ENCODE results near the gene TBX4. TPM values are rescaled to one million over a fixed set of nuclear protein-coding genes. Genes with fewer than 3 reads are reported as not detected.

Gene TBX4
- total RNA-seq, 1 donor from 2014 or later = 0.05 TPM

DNA sequence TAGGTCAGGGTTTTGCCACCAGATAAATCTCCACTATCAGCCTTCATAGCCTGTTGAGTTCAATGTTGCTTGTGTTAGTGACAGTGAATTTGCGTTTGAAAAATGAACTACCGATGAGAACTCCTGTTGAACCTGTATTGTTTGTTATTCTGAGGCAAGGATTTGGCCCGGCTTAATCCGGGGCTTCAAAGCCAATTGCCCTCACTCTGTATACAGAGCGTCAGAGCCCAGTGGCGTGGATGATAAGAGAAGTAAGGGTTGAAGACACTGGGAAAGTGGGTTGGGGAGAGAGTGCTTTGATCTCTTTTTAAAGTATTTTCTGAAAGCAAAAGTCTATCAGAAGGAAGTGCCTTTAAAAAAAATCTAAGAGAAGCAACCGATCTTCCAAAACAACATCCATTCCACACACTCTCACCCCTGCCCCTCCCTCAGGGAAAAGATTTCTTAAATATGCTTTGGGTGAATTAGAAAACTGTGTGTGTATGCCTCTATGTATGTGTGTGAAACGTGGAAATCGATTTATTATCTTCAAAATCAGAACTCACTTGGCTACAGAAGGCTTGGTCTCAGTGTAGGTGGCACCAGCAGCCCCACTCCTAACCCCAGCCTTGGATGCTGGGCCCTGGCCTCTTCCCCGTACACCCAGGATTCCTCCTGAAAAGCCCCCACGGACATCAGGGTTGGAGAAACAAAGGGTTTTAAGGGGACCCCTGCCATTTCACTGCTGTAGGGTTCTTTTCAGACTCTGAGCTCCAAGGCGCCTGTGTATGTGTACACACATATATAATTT, 8.8 kb downstream of the TBX4 start:
- intact Hi-C loops (cut with DNase I) = no loop called here
- no peak for DNase-seq (ENCODE audit: low spot score)

DNA sequence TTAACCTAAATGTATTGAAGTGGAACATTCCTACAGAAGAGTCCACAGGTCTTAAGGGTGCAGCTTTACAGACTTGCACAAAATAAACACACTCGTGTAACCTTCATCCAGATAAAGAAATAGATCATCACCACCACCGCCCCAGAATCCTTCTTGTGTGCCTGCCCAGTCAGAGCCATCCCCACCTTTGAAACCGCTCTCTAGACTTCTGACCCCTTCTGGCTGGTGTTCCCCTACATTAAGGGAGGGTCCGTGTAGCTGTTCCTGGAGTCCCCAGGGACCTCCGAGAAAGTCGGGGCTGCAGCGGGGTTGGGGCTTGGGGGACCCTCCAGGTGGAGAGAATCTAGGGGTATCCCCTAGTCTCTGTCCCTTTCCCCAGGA, 9.4 kb downstream of the TBX4 start:
- DNase-seq (ENCODE audit: low spot score) = no peak
- intact Hi-C loops (cut with DNase I) = no loop called here

DNA sequence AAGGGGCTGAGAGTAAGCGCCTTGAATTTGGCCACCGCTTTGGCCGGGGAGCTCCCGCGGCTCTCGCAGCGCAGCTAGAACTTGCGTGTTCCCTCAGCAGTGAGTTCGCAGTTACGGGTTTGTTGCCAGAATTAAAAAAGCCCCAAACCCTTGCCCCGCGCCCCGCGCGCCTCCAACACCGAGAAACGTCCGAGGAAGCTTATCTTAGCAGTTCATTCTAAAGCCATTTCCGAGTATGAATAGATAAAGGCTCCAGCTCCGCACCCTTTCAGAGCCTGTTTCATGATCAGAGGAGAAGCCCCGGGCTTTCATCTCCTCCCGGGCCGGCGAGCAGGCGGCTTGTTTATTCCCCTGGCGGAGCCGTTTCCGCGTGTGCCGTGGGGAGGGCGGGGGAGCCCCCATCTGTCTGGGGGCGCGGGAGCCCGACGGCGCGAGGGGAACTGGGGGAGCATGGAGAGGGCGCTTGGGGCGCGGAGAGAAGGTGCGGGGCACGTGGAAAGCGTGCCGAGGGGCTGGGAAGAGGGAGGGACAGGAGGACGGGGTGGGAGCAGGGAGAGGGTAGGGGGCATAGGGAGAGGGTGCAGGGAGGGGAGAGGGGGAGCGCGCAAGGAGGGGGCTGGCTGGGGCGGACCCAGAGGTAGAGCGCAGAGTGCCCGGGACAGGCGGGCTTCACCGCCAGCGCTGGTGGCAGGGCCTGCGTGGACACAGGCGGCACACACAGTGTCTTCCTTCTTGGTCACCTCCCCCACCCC, 9.9 kb downstream of the TBX4 start:
- intact Hi-C loops (cut with DNase I) = no loop called here
- peak; percentile 66 for DNase-seq (ENCODE audit: low spot score)

DNA sequence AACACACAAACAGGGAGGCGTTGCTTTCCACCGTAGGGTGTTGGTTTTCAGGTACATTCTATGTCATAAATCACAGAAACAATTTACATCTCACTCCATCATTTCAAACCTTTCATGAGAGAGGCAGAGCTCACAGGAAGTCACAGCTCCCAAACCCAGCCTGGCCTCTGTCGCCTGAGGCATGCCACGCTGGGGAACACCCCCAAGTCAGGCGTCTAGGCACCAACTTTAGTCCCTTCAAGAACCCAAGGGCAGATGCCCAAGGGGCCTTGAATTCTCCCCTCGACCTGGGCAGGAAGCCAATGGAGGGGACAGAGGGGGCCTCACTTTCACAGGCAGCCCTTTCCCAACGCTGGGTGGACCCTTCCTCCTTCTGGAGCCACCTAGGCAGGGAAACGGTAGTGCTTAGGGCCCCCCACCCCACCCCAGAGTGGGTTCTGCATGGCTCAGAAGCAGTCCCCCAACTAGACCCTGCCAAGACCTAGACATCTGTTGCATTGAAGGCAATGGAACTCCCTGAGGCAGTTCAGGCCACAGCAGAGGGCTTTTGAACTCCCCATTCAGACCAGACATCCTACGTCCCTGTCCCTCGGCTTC, 10.6 kb downstream of the TBX4 start:
- DNase-seq (ENCODE audit: low spot score) = peak; percentile 54
- intact Hi-C loops (cut with DNase I) = no loop called here

DNA sequence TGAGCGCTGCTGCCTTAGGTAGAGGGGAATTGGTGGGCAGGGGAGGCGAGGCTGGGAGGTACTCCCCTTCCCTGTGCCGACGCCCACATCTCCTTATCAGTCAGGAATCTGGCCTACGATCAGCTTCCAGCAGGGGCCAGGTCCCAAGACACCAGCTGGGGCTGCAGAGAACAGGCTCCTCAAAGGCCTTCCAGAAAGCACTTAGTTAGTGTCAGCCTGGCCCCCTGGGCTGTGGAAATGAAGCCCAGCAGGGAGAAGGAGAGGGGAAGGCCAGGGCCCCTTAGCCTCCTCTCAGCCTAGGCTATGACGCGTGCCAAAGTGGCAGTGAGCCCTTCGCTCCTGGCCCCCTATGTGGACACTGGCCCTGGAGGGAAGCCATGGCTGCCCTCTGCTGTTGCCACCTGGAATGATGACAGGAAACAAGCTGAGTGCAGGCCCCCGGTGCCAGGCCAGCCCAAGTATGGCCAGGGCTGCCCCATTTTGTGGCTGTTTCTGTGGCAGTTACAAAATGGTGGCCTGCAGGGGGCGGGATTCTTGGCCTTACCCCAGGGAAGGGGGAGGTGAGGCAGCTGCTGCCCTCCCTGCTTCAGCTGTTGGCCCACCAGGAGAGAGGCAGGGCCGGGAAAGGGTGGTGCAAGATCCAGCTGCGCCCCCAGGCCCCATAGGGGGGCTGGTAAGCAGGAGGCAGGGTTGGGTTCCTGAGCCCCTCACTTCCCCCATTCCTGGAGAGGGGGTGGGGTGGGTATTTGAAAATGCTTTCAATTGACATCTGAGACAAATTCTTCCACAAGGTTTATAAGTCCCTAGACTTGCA, 11.3 kb downstream of the TBX4 start:
- DNase-seq (ENCODE audit: low spot score) = peak; percentile 64
- intact Hi-C loops (cut with DNase I) = no loop called here

DNA sequence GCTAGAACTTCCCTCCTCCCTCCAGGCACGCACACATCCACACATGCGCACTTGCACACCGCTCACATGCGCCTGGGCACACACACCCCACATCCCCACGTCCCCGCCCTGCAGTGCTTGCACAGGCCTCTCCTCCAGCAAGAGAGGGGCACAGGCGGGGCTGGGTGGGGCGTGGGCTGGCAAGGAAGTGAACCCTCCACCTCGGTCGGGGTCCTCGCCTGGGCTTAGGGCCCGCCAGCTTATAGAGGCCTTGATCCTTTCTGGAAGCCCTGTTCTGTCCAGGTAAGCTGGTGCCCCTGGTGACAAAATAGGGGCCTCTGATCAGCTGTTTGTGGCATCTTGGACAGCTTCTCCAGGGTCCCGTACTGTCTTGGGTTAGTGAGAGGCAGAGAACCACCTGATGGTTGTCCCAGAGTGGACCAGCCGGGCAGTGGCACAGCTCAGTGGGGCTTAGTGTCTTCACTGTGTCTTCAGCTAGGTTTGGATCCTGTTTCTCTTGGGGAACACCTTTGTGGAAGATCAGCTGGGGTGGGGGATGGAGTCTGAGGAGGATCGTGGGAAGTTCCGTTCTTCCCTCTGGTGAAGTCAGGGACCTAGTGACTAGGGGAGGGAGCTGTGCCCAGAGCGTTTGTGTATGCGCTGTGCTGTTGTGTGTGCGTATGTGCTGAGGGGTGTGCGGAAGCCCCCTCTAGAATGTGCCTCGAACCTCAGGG, 12.1 kb downstream of the TBX4 start:
- peak; percentile 71 for DNase-seq (ENCODE audit: low spot score)
- intact Hi-C loops (cut with DNase I) = no loop called here

DNA sequence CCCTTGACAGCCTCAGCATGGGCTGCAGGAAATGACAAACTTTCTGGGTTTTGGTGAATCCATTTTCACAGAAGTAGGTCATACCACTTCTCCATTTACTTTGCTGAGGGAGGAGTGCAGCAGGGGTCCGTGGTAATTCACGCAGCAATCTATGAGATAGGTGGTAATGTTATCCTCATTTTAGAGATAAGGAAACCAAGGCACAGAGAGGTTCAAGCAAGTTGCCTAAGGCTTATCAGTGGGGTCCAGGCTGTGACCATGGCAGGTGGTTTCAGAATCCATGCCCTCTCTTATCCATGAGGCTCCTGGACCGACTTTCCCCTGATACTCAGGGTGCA, 12.6 kb downstream of the TBX4 start:
- intact Hi-C loops (cut with DNase I) = no loop called here
- peak; percentile 14 for DNase-seq (ENCODE audit: low spot score)

DNA sequence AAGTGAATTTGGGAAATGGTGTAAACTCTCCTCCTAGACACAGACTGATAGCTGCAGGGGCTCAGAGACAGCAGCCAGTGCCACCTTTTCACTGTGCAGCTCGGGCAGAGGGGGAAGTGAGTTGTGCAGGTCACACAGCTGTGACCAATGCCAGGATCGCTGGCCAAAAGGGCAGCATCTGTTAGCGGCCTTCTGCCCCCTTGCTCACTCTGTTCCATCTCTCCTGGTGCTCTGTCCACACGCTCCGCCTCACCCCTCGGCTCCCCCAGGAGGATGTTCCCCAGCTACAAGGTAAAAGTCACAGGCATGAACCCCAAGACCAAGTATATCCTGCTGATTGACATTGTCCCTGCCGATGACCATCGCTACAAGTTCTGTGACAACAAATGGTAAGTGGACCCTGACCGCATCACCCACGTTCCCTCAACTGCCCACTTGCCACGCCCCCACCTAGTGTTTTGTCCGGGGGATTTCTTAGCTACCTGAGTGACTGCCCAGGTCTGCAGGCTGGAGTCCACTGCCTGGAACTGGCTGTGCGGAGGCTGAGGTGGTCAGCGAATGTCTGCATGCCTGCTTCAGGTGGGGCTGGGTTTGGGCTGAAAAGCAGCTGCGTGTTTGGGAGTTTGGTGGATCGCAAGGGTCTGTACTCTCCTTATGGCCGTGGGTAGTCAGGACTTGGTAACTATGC, 13.5 kb downstream of the TBX4 start:
- intact Hi-C loops (cut with DNase I) = no loop called here
- peak; percentile 70 for DNase-seq (ENCODE audit: low spot score)

DNA sequence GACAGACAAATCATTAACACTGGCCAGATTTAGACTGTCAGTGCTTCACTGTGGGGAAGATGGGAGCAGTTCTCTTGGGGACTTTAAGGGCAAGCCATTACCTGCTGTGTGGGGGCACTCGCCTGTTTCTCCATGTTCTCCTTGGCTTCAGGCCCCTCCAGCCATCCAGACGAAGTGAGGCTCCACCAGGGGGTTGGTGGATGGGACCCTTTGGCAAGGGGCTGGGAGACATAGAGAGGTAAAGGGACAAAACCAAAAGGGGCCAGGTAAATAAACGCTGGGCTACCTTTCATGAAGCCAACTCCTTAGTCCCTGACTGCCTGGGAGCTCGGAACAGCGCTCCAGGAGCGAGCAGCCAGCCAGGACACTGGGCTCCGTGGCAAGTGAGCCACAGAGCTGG, 14.0 kb downstream of the TBX4 start:
- peak; percentile 62 for DNase-seq (ENCODE audit: low spot score)
- intact Hi-C loops (cut with DNase I) = no loop called here

DNA sequence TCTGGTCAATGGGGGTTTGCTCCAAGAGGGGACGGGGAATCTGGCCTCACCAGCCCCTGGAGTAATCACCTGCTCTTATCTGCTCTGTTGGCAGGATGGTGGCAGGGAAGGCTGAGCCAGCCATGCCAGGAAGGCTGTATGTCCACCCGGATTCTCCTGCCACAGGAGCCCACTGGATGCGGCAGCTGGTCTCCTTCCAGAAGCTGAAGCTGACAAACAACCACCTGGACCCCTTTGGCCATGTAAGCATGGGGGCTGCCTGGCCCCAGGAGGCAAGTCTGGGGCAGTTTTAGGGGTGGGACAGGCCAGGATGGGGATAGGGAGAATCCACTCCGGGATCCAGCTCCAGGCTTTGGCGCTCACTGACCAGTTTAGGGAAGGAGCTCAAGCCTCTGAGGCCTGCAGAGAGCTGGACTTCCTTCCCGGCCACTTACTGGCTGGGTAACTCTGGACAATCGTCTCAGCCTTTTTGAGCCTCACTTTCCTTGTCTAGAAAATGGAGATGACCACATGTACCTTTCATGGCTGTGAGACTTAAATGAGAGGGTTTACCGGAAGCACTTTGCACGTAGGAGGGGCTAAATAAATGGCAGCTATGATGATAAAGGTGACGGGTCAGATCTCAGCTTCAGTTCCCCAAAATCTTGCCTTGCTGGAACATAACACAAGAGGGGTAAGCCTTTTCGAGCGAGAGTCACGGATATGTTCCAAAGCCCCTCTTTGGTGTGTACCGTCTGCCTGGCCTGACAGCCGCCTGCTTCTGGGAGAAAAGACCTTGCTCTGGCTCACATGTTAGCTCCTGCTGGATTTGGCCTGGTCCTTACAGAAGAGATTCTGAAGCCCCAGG, 15.4 kb downstream of the TBX4 start:
- DNase-seq (ENCODE audit: low spot score) = peak; percentile 71
- intact Hi-C loops (cut with DNase I) = no loop called here

DNA sequence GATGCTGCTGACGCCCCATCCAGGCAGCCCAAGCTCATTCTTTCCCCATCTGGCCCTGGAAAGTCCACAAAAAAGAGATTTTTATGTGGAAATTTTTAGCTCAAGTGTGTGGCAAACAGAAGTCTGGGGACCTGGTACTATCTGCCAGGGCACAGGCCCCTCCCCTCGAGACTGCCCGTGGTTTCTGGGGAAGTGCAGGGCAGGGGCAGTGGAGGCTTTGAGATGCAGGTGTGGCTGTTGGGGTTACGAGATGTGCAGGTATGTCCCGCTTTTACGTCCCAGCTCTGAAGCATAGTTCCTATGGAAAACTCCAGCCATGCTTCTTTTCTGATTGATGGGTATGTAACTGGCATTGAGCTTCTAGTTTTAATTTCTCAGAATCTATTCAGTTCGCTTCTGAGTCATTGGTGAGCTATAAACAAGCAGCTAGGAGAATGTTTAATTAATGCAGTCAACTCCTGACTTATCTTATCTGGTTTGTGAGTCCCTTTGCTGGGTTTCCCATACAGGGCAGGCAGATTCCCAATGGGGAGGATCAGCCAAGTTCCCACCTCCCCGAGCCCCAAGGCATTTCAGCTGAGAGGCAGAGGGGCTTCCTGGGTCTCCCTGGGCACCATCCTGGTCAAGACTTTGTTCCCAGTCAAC, 16.2 kb downstream of the TBX4 start:
- DNase-seq (ENCODE audit: low spot score) = peak; percentile 50
- intact Hi-C loops (cut with DNase I) = no loop called here

DNA sequence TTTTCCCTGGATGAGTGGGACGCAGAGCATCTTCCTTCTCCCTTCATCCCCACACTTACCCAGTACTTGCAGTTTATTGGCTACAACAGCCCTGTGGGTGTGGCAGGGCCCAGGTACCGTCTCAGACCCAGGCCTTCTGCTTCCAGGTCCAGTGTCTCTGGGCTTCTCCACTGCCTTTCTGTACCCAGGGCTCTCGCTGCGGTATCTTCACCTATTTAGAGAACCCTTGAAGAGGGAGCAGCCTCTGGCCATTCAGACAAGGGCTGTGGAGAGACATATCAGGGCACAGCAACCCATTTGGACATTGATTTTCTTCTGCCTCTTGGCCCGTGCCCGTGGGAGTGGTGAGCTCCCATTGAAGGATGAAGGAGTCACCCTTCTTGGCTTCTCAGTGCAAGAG, 17.3 kb downstream of the TBX4 start:
- no peak for DNase-seq (ENCODE audit: low spot score)
- intact Hi-C loops (cut with DNase I) = no loop called here

DNA sequence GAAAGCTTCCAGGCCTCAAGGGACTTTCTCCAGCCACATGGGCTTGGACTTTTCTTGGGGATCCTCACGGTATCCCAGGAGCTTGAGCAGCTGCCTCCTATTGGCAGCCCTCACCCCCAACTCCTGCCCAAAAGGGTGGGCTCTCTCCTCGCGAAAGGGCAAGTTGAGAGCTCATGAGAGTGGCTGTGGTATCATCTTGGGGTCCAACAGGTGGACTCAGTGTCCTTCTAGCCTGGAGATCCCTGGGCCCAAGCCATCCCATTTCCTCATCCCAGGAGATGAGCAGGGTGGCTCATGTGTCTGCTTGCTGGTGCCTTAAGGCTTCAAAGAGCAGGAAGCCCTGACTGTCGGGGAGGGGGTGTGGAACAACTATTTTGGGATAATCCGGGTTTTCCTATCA, 17.7 kb downstream of the TBX4 start:
- peak; percentile 27 for DNase-seq (ENCODE audit: low spot score)
- intact Hi-C loops (cut with DNase I) = no loop called here

DNA sequence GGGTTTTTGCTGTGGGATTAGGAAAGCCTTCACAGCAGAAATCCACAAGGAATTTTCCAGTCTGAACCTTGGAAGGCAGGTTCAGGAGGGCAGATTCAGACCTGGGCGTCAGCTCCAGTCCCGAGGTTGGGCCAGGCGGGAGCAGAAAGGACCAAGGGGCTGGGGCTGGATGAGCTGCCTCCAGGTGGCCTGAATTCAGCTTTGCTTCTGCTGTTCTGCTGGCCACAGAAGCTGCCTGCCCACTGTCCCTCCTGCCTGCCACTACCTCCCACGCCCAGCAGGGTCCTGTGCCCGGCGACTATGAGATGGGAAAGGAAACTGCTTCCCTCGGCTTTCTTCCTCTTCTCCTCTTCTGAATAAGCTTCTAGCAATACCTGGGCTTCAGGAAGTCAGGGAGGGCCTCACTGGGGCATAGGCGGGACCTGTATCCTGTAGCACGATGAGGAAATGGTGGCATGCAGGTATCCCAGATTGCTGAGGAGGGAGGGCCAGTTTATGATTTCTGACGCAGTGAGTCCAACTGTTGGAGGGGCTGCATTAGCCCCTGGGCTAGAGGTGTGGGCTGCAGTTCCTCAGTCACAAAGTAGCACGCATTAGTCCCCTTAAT, 18.4 kb downstream of the TBX4 start:
- intact Hi-C loops (cut with DNase I) = no loop called here
- peak; percentile 57 for DNase-seq (ENCODE audit: low spot score)

DNA sequence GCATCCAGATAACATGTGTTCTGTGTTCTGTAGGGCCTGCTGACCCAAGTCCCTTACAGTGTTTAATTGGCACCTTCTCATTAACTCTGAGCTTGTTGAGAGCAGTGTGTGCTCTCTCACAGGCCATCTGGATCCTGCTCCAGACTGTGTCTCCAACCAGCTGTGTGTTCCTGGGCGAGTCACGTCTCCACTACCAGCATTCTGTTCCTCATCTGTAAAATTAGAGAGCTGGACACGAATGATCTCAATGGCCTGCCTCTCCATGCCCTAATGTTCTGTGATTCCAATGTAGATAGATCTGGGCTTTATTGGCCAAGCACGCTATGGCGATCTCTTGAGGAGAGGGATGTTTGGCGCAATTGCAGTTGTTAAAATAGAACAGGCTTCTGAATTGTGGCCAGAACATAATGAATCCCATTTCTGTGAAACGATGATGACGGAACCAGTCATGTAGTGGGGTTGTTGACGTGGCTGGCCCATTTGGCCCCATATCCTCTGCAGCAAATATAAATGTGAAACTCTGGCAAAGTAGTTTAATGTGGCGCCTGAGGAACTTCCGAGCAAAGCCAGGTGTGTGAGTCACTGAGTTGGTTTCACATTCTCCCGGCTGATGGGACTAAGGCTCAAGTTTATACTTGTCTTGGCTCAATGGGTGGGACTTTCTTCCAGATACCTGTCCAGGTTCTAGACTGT, 22.2 kb downstream of the TBX4 start:
- intact Hi-C loops (cut with DNase I) = no loop called here

DNA sequence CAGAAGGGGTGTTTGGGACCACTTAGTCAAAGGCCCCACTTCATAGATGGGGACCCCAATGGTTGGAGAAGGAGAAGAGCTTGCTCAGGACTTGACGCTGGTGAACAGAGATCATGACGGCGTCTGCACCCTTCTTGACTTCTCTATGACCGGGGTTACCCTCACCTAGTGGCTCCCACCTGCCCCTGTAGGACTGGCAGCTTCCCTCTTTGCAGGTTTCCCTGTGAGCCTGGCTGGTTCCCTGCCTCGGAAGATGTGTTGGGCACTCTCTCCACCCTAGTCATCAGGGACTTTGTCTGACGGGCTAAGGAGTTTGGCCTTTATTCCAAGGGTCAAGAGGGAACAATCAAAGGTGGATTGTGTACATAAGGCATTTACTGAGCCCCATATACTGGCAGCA, 22.7 kb downstream of the TBX4 start:
- intact Hi-C loops (cut with DNase I) = no loop called here
- peak; percentile 57 for DNase-seq (ENCODE audit: low spot score)

More for the DNA sequence above, 22.2 kb downstream of the TBX4 start:
- peak; percentile 24 for DNase-seq (ENCODE audit: low spot score)

DNA sequence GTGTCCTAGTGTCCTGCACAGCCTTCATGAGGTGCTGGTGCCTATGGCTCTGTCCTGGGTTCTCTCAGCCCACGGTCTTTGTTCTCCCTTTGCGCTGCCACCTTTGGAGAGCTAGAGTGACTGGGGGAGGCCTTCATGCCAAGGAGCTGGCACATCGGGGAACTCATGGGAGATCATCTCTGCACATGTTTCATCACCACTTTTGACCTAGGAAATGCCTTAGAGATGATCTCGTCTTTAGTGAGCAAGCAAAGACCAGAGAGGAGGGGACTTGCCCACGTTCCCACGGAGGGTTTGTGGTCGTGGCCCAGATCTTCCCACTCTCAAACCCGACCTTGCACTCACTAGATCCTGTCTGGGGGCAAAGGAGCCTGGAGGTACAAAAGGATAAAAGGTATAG, 23.5 kb downstream of the TBX4 start:
- peak; percentile 33 for DNase-seq (ENCODE audit: low spot score)
- intact Hi-C loops (cut with DNase I) = no loop called here

Measured in cardiac septum (tissue), 1 donor.